ENCODE data around the gene COL23A1. TPM values are rescaled to one million over a fixed set of nuclear protein-coding genes. Genes with fewer than 3 reads are reported as not detected.

The COL23A1 gene
- total and polyA plus RNA-seq, 2 of the 8 experiments (the other 6 are each of a cell fraction or from before 2014, with no cell fraction given): 3.1 to 4.7 TPM

DNA sequence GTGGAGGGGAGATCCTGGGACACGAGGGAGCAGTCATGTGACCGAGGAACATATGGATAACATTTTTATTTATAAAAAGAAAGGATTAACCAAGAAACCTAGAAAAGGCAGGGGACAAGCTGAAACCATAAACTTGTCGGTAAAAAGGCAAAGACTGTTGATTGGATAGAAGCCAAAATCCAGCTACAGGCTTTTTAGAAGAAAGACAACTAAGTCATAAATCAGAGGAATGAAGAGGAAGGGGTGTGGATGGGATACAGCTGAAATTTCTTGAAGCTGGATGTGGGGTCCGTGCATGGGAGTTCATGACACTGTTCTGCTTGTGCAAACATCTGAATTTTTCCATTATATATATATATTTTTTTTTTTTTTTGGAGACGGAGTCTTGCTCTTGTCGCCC lies 246.9 kb downstream of the COL23A1 start:
- no peak overlapping the region for H3K4me2 ChIP-seq (ENCODE audit: insufficient read depth in 1 of 2, low read depth in 2 of 2, low read length in 2 of 2)
- no peaks in the 10 kb centered on the region for H4K20me1 ChIP-seq (replicated peaks in 1 of 2; ENCODE audit: control insufficient read depth in 1 of 2, insufficient read depth in 2 of 2, low read length in 2 of 2)
- TF ChIP-seq SP2 (IDR thresholded peaks at IDR 0.05; ENCODE audit: low read length) (no peak), CBX5 (IDR thresholded peaks at IDR 0.05; ENCODE audit: low read depth, low read length) (no peak)

More for the DNA sequence above, 246.9 kb downstream of the COL23A1 start:
- no peaks in the 10 kb centered on the region for H3K9me3 ChIP-seq (ENCODE audit: insufficient read depth in 2 of 2, low read depth in 1 of 2, low read length in 1 of 2)
- no peak overlapping the region for H4K5ac ChIP-seq (ENCODE audit: insufficient read length, low read depth, low read length)
- no peak overlapping the region for H4K91ac ChIP-seq (replicated peaks; ENCODE audit: insufficient read length, low read length)
- no peak overlapping the region for H3K56ac ChIP-seq (replicated peaks; ENCODE audit: insufficient read length, low read depth, low read length)
- no peak overlapping the region for H3K27ac ChIP-seq (ENCODE audit: low read depth, low read length)
- H3K79me1 ChIP-seq (ENCODE audit: low read depth, low read length): no peaks in the 10 kb centered on the region
- H3K4ac ChIP-seq (replicated peaks; ENCODE audit: insufficient read length, low read depth, low read length): no peak overlapping the region
- no peak overlapping the region for H2BK20ac ChIP-seq (ENCODE audit: low read length)
- H4K8ac ChIP-seq (ENCODE audit: extremely low read depth, insufficient read depth, low read length): no peak overlapping the region
- H3K14ac ChIP-seq (ENCODE audit: insufficient read length): no peak overlapping the region
- H3K36me3 ChIP-seq (ENCODE audit: control insufficient read depth in 2 of 4, insufficient read depth in 4 of 4, low read length in 3 of 4): no peaks in the 10 kb centered on the region
- H3K4me3 ChIP-seq (ENCODE audit: extremely low read depth in 1 of 4, insufficient read depth in 2 of 4, low read depth in 3 of 4, low read length in 4 of 4): no peak overlapping the region
- H2BK12ac ChIP-seq (ENCODE audit: low read depth, low read length): no peak overlapping the region
- 0 out of 2 replicates have a peak, but pooled peaks cover 1% of the 10 kb centered on the region for H3K23me2 ChIP-seq (ENCODE audit: low read depth, low read length)
- no peak overlapping the region for H2AFZ ChIP-seq (ENCODE audit: low read length)
- WGBS, 2 experiments (ENCODE audit: extremely low coverage in 1 of 2, insufficient coverage in 1 of 2, insufficient read length in 1 of 2, insufficient replicate concordance in 2 of 2, low coverage in 1 of 2, low lambda C conversion rate in 2 of 2, missing lambda C conversion rate in 1 of 2): 84% methylated on average over 5 of the region's 6 CpGs; no CpG with 5 or more reads in 1 of the 2 experiments
- no peak overlapping the region for H2AK5ac ChIP-seq (ENCODE audit: low read depth, low read length)
- H3K4me1 ChIP-seq (replicated peaks in 1 of 4; ENCODE audit: control insufficient read depth in 3 of 4, insufficient read depth in 4 of 4, low read length in 3 of 4): peaks cover 0 to 5% (median 1%) of the 10 kb centered on the region in 4 experiments; a peak in 5 of 7 replicates
- H2BK120ac ChIP-seq (replicated peaks; ENCODE audit: low read depth, low read length): no peak overlapping the region
- DNase-seq (ENCODE audit: low read depth in 1 of 2, low spot score in 2 of 2) (no peak), FAIRE-seq (no peak)
- H3K18ac ChIP-seq (ENCODE audit: extremely low read depth, low read length): no peak overlapping the region
- H3K9ac ChIP-seq (replicated peaks in 1 of 4; ENCODE audit: extremely low read depth in 1 of 4, low read depth in 3 of 4, low read length in 3 of 4): no peak overlapping the region
- POLR2A ChIA-PET (ENCODE audit: partially characterized antibody): no interaction called here
- H3K23ac ChIP-seq (ENCODE audit: insufficient read length): no peak overlapping the region
- no peak overlapping the region for H2BK5ac ChIP-seq (ENCODE audit: low read depth, low read length)
- H2BK15ac ChIP-seq (ENCODE audit: low read length): no peak overlapping the region
- CTCF ChIA-PET (ENCODE audit: partially characterized antibody): interaction anchor here (0.8 to 1.6 kb wide), 3 partner anchors 20 to 63 kb away, joined by 3 to 5 read pairs (median 4); no protein-coding TSS in a partner anchor
- no peaks in the 10 kb centered on the region for H3K79me2 ChIP-seq (ENCODE audit: control insufficient read depth in 1 of 2, insufficient read depth in 2 of 2, low read length in 2 of 2)
- H3K27me3 ChIP-seq (replicated peaks in 1 of 4; ENCODE audit: control insufficient read depth in 3 of 4, extremely low read depth in 1 of 4, insufficient read depth in 3 of 4, low read length in 3 of 4): no peaks in the 10 kb centered on the region

Data from H1 (cell line).